Measurements from ENCODE around the gene CERCAM.
A peak's percentile ranks its signal among the peaks of the same experiment; 100 is the strongest.

Gene CERCAM

DNA sequence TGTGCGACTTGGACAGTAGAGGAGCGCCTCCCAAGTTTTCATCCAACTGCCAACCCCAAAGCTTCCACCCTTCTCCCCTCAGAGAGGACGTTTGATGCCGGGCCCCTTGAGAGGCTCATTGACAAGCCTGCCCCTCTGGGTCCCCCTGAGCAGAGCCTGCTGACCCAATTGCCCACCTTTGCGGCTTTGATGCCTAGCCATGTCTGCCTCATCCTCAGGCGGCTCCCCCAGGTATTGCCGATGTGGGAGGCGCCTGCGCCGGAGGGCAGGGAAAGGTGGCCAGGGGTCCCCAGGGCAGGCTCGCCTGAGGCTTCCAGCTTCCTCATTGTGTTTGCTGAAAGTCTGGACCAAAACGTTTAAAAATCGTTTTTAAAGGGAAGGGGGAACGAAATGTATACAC, 36.5 kb downstream of the CERCAM start:
- Histone ChIP-seq H3F3A (ENCODE audit: insufficient read depth, low read length) (no peaks in the 10 kb centered on the region), H3K79me2 (ENCODE audit: insufficient read depth, low read length) (0 out of 2 replicates have a peak, but pooled peaks cover 7% of the 10 kb centered on the region), H3K9me3 (ENCODE audit: low read length) (no peaks in the 10 kb centered on the region), H3K4me3 (ENCODE audit: low read depth, low read length, poor library complexity, severe bottlenecking) (peak overlapping the region; percentile 84), H3K27me3 (ENCODE audit: insufficient read depth, low read length) (no peaks in the 10 kb centered on the region), H3K4me2 (ENCODE audit: low read length) (peak overlapping the region; percentile 78), H3K4me1 (ENCODE audit: insufficient read depth, low read length, severe bottlenecking) (peaks cover 12% of the 10 kb centered on the region), H3K9me2 (ENCODE audit: low read depth, low read length) (no peaks in the 10 kb centered on the region), H2AFZ (ENCODE audit: low read length) (no peak overlapping the region), H3K9ac (ENCODE audit: low read length) (peak overlapping the region; percentile 85), H3K27ac (ENCODE audit: low read depth, low read length, poor library complexity, severe bottlenecking) (no peak overlapping the region), H4K20me1 (ENCODE audit: insufficient read depth, low read length) (no peaks in the 10 kb centered on the region), H3K36me3 (ENCODE audit: insufficient read depth, low read length) (peaks cover 31% of the 10 kb centered on the region)
- TF ChIP-seq, protein P1, sequence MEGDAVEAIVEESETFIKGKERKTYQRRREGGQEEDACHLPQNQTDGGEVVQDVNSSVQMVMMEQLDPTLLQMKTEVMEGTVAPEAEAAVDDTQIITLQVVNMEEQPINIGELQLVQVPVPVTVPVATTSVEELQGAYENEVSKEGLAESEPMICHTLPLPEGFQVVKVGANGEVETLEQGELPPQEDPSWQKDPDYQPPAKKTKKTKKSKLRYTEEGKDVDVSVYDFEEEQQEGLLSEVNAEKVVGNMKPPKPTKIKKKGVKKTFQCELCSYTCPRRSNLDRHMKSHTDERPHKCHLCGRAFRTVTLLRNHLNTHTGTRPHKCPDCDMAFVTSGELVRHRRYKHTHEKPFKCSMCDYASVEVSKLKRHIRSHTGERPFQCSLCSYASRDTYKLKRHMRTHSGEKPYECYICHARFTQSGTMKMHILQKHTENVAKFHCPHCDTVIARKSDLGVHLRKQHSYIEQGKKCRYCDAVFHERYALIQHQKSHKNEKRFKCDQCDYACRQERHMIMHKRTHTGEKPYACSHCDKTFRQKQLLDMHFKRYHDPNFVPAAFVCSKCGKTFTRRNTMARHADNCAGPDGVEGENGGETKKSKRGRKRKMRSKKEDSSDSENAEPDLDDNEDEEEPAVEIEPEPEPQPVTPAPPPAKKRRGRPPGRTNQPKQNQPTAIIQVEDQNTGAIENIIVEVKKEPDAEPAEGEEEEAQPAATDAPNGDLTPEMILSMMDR (IDR thresholded peaks at IDR 0.05; ENCODE audit: low read length) = no peak
- TF ChIP-seq EZH2 (IDR thresholded peaks at IDR 0.05; ENCODE audit: borderline replicate concordance, low read length) = no peak

DNA sequence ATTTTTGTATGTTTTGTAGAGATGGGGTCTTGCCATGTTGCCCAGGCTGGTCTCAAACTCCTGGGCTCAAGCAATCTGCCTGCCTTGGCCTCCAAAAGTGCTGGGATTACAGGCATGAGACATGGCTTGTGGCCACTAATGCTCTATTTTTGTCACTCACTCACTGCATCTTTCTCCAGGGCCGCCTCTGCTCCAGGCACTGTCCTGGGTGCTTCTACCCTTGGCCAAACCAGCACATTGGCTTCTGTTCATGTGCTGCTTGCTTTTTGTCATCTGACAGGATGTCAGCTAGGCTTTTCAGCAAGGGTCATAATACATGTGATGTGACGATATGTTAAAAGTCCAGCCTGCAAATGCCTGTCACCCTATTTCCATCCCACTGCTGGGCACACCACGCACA, 38.4 kb downstream of the CERCAM start:
- no peaks in the 10 kb centered on the region for H3K9me2 ChIP-seq (ENCODE audit: low read depth, low read length)
- H3K36me3 ChIP-seq (ENCODE audit: insufficient read depth, low read length) = peaks cover 49% of the 10 kb centered on the region
- H3K4me2 ChIP-seq (ENCODE audit: low read length) = no peak overlapping the region
- no peaks in the 10 kb centered on the region for H3K9me3 ChIP-seq (ENCODE audit: low read length)
- no peak overlapping the region for H3K27ac ChIP-seq (ENCODE audit: low read depth, low read length, poor library complexity, severe bottlenecking)
- peaks cover 12% of the 10 kb centered on the region for H3K4me1 ChIP-seq (ENCODE audit: insufficient read depth, low read length, severe bottlenecking)
- TF ChIP-seq, protein P1 (IDR thresholded peaks at IDR 0.05; ENCODE audit: low read length) = no peak
- no peak for TF ChIP-seq EZH2 (IDR thresholded peaks at IDR 0.05; ENCODE audit: borderline replicate concordance, low read length)
- H3K79me2 ChIP-seq (ENCODE audit: insufficient read depth, low read length) = 0 out of 2 replicates have a peak, but pooled peaks cover 7% of the 10 kb centered on the region
- no peaks in the 10 kb centered on the region for H3K27me3 ChIP-seq (ENCODE audit: insufficient read depth, low read length)
- no peaks in the 10 kb centered on the region for H4K20me1 ChIP-seq (ENCODE audit: insufficient read depth, low read length)
- H3K9ac ChIP-seq (ENCODE audit: low read length) = no peak overlapping the region
- no peak overlapping the region for H2AFZ ChIP-seq (ENCODE audit: low read length)
- H3F3A ChIP-seq (ENCODE audit: insufficient read depth, low read length) = no peaks in the 10 kb centered on the region
- H3K4me3 ChIP-seq (ENCODE audit: low read depth, low read length, poor library complexity, severe bottlenecking) = no peak overlapping the region

DNA sequence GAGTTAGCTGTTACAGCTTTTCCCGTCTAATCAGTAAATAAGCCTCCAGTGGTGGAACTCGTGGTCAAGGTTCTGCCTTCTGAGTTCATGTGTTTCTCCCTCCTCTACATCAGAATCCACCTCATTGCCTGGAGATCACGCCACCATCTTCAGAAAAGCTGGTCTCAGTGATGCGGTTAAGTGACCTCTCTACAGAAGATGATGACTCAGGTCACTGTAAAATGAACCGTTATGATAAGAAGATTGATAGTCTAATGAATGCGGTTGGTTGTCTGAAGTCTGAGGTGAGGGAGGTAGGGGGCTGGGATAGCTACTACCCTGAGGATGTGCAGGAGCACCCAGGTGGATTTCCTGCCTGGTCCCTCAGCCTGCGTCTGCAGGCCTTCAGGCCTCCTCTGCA, 48.4 kb downstream of the CERCAM start:
- no peaks in the 10 kb centered on the region for H3K79me2 ChIP-seq (ENCODE audit: insufficient read depth, low read length)
- H3K36me3 ChIP-seq (ENCODE audit: insufficient read depth, low read length) = peaks cover 44% of the 10 kb centered on the region
- no peaks in the 10 kb centered on the region for H3K4me1 ChIP-seq (ENCODE audit: insufficient read depth, low read length, severe bottlenecking)
- no peak overlapping the region for H2AFZ ChIP-seq (ENCODE audit: low read length)
- H3K4me3 ChIP-seq (ENCODE audit: low read depth, low read length, poor library complexity, severe bottlenecking) = no peak overlapping the region
- no peaks in the 10 kb centered on the region for H3K27me3 ChIP-seq (ENCODE audit: insufficient read depth, low read length)
- no peak overlapping the region for H3K27ac ChIP-seq (ENCODE audit: low read depth, low read length, poor library complexity, severe bottlenecking)
- H3F3A ChIP-seq (ENCODE audit: insufficient read depth, low read length) = no peaks in the 10 kb centered on the region
- no peaks in the 10 kb centered on the region for H3K9me3 ChIP-seq (ENCODE audit: low read length)
- TF ChIP-seq, protein P1 (IDR thresholded peaks at IDR 0.05; ENCODE audit: low read length) = no peak
- no peak for TF ChIP-seq EZH2 (IDR thresholded peaks at IDR 0.05; ENCODE audit: borderline replicate concordance, low read length)
- no peak overlapping the region for H3K9ac ChIP-seq (ENCODE audit: low read length)
- no peak overlapping the region for H3K4me2 ChIP-seq (ENCODE audit: low read length)
- H4K20me1 ChIP-seq (ENCODE audit: insufficient read depth, low read length) = no peaks in the 10 kb centered on the region
- no peaks in the 10 kb centered on the region for H3K9me2 ChIP-seq (ENCODE audit: low read depth, low read length)
